NCI-H2107 treated with DMSO at 0.1 percent for 48 hours (cell line): ENCODE data around the gene TNFSF9.
"Not testable (repeated sequence)": the region's sequence is repeated elsewhere in the genome, so short reads cannot be mapped to it uniquely, and the experiment has no call there.

Experiments used
- DNase-seq: peaks from one replicate; lab custom pipeline; 2025; ENCODE audit not compliant: unreplicated experiment; lab: John Stamatoyannopoulos, UW

TNFSF9 gene

DNA sequence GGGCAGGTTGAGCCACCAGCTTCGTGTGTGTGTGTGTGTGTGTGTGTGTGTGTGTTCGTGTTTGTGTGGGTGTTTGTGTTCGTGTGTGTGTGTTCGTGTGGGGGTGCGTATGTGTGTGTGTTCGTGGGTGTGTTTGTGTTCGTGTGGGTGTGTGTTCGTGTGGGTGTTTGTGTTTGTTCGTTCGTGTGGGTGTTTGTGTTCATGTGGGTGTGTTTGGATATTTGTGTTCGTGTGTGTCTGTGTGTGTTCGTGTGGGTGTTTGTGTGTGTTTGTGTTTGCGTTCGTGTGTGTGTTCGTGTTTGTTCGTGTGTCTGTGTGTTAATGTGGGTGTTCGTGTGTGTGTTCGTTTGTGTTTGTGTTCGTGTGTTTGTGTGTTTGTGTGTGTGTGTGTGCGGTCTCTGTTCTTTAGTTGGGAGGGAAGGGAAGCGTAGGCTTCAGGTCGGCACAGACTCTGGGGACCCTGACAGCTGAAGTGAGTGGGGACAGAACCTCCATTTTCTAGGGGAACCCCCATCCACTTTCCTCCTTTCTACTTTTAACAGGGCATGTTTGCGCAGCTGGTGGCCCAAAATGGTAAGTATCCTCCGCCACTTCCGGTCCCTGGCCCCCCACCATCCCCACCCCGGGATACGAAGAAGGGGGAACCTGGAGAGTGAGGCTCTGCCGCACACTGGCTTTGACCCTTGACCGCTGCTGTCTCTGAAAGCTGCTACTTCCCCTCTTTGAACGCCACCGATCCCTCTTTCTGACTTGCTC is 1.6 kb downstream of the TNFSF9 start:
- DNase-seq: no peak

DNA sequence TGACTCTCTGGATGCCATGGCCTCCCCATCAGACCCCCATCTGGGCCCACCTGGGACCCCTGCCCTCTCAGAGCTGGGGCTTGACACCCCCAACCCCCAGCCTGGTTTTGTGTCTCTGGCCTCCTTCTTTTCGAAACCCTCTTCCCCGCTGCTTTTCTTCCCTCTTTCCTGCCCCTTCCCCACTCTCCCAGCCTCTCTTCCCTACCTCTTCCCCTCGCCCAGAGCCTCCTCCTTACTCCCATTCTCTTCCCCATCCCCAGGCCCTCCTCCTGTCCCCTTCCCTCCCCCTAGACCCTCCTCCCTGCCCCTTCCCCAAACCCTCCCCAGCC is 2.1 kb downstream of the TNFSF9 start:
- DNase-seq: no peak

DNA sequence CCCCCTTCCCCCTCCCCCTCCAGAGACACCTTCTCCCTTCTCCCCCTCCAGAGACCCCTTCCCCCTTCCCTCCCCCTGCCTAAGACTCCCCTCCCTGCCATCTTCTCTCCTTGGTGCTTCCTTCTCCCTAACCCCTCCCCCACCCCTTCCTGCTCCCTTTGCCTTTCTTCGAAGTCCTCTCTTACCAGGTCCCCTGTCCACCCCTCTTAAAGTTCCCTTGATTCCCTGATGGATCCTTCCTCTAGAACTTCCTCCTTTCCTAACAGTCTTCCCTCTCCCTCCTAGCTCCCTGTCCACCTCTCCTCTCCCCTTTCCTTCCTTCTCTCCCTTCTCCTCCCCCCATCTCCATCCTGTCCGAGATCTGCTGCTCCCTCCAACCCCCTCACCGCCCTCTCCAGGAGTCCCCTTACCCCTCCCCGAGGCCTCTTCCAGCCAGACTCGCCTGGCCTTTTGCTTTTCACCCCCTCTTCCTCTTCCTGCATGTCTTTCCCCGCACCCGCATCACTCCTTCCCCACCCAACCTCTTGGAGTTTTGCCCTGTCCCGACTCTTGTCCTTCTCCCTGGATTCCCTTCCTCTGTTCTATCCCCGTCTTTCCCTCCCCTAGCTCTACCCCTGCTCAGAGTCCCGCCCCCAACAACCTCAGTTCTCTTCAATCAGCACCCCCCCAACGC is 3.1 kb downstream of the TNFSF9 start:
- DNase-seq: no peak

GRCh38 chr19:6534451-6535093 is 3.7 kb downstream of the TNFSF9 start:
- no peak for DNase-seq

- no peak for DNase-seq
These were observed 4.8 kb downstream of the TNFSF9 start for GRCh38 chr19:6535558-6536137.

- no peak for DNase-seq
These were observed 8.7 kb downstream of the TNFSF9 start for GRCh38 chr19:6539514-6539913.

- DNase-seq: no peak
These were observed 10.3 kb downstream of the TNFSF9 start for GRCh38 chr19:6540918-6541689.

DNA sequence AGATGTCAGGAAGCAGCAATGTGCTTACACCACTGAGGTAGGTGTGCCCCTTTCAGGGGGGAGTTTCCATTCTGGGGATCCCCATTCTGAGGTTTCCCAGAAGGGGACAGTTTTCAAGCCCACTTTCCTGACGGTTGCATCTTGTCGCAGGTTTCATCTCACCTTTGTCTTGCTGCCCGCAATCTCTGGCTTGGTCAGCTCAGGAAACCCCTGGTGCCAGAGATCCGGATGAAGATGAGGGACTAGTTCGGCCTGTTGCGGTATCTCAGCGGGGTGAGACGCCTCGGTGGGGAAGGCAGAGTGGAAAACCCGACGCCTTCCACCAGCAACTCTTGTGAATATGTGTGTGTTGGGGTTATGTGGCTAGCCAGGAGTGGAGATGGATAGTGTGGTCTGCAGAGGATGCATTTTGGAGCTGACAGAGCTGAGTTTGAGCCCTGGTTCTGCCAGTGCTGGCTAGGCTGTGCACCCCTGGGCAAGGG is 13.1 kb downstream of the TNFSF9 start:
- DNase-seq: no peak

GRCh38 chr19:6550679-6551078 is 19.9 kb downstream of the TNFSF9 start:
- not testable (repeated sequence) for DNase-seq

DNA sequence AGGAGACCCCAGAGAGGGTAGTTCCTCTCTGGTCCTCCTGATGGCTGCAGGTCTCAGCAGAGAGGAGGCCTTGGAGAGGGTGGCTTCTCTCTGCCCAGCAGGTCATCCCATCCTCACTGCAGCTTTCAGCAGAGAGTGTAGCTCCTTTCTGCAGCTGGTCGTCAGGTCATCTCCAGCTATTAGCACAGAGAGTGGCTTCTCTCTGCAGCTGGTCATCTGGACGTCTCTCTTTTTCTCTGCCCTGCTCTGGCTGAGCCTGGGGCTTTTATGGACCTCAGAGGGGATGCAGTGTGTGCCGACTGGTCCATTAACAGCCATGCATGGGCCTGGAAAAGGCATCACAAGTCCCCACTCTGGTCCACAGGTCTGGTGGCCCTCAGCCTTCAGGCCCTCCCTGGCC is 20.3 kb downstream of the TNFSF9 start:
- DNase-seq: no peak

DNA sequence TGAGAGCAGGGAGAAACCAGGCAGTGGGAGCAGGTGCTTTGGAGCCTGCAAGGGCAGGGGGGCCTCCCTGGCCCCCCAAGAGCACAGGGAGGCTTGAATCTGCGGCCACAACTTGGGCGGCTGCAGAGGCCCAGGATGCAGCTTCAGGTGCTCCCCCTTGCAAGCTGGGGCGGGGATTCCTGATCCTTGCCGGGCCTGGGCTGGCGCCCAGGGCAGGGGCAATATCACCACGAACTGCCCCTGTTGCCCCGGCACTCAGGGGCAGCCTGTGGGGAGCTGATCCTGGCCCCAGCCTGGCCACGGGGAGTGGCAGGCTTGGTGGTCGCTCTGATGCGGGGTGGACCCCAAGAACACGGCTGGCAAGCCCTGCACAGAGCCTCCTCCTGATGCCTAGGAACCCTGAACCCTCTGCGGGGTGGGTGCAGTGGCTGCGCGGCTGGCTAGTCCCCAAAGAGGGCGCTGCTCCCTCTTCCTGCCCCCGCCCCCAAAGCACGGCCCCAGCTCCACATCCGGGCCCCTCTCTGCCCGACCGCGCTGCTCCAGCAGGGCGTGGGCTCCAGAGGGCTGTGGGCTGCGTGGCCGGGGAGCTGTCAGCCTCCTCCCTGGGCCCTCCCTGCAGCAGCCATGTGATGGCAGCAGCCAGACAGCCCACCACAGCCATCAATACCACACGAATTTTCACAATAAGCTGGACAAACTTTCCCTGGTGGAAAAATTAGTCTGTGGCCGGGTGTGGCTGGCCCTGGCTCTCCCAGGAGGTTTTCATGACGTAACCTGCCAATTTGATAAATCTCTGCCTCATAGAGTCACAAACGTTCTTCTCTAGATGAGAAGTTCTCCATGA is 21.0 kb downstream of the TNFSF9 start:
- DNase-seq: no peak

- DNase-seq: no peak
These were observed 25.2 kb downstream of the TNFSF9 start for GRCh38 chr19:6556043-6556449.

GRCh38 chr19:6556480-6557195 is 25.8 kb downstream of the TNFSF9 start:
- no peak for DNase-seq

DNA sequence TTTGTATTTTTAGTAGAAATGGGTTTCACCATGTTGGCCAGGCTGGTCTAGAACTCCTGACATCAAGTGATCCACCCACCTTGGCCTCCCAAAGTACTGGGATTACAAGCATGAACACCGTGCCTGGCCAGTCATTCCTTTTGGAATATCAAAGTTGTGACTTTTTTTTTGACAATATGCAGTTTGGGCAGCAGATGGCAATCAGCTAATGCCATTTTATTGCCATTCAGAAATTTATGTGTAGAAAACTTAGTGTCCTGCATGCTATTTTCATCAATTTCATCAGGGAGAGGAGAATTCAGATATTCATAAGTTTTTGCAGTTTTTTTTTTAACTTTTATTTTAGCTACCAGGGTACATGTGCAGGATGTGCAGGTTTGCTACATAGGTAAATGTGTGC is 31.6 kb downstream of the TNFSF9 start:
- not testable (repeated sequence) for DNase-seq

- DNase-seq: no peak
These were observed 33.6 kb downstream of the TNFSF9 start for GRCh38 chr19:6564393-6564792.

DNA sequence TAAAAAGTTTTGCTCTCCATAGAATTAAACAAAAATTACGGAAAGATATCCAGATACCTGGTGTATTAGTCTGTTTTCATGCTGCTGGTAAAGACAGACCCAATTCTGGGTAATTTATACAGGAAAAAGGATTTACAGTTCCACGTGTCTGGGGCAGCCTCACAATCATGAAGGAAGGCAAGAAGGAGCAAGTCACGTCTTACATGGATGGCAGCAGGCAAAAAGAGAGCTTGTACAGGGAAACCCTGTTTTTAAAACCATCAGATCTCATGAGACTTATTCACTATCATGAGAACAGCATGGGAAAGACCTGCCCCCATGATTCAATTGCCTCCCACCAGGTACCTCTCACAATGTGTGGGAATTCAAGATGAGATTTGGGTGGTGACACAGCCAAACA is 35.9 kb downstream of the TNFSF9 start:
- not testable (repeated sequence) for DNase-seq

- no peak for DNase-seq
These were observed 37.2 kb downstream of the TNFSF9 start for GRCh38 chr19:6568010-6568526.

GRCh38 chr19:6568816-6569215 is 38.0 kb downstream of the TNFSF9 start:
- no peak for DNase-seq

- DNase-seq: no peak
These were observed 39.9 kb downstream of the TNFSF9 start for GRCh38 chr19:6570764-6571163.
